Chondrocyte (in vitro differentiated cells): ENCODE measurements around the gene PROSER3. TPM values are rescaled to one million over a fixed set of nuclear protein-coding genes. Genes with fewer than 3 reads are reported as not detected.

ENCODE experiments used
- DNase-seq: peaks from one replicate; pipeline ENCODE4 v3.0.0; 2021; ENCODE audit warnings: mixed read lengths, low spot score
- H3K27ac Mint-ChIP-seq: one replicate; pipeline ENCODE4 v1.8.0; 2021; ENCODE audit warnings: mild to moderate bottlenecking, moderate library complexity, mixed read lengths; ENCODE audit not compliant: unreplicated experiment
- H3K27me3 Mint-ChIP-seq: 2 replicates; pipeline ENCODE4 v1.8.0; 2021; ENCODE audit warnings: low read depth, mixed read lengths
- H3K36me3 Mint-ChIP-seq: 2 replicates; pipeline ENCODE4 v1.8.0; 2021; ENCODE audit warnings: low read depth, mixed read lengths
- H3K4me1 Mint-ChIP-seq: 2 replicates; pipeline ENCODE4 v1.8.0; 2021; ENCODE audit warnings: low read depth, mild to moderate bottlenecking, mixed read lengths
- H3K4me3 Mint-ChIP-seq: one replicate; pipeline ENCODE4 v1.8.0; 2021; ENCODE audit warnings: mild to moderate bottlenecking, moderate library complexity, mixed read lengths; ENCODE audit not compliant: unreplicated experiment
- H3K9me3 Mint-ChIP-seq: 2 replicates; pipeline ENCODE4 v1.8.0; 2021; ENCODE audit warnings: low read depth, mixed read lengths
- CTCF ChIP-seq: fragments of 200-600 bp; sonication (generic); IDR thresholded peaks from 2 replicates; pipeline ENCODE4 v1.5.0; 2021; ENCODE audit warnings: antibody characterized with exemption, mild to moderate bottlenecking, moderate library complexity
- total RNA-seq: library from RNA; stranded (reverse); gene quantifications from 3 replicates; pipeline ENCODE4 v1.2.1, GENCODE V29; 2021

PROSER3 gene
- total RNA-seq, 1 donor from 2014 or later = 17.4 TPM

- no peak overlapping the region for H3K27ac Mint-ChIP-seq
- H3K9me3 Mint-ChIP-seq = no peaks in the 10 kb centered on the region
- no peaks in the 10 kb centered on the region for H3K27me3 Mint-ChIP-seq
- no peak overlapping the region for H3K4me3 Mint-ChIP-seq
- DNase-seq = no peak
- H3K36me3 Mint-ChIP-seq = peaks cover 57% of the 10 kb centered on the region
- no peaks in the 10 kb centered on the region for H3K4me1 Mint-ChIP-seq
- no peak for TF ChIP-seq CTCF
These were observed 29.8 kb upstream of the PROSER3 start for GRCh38 chr19:35727956-35728706.

GRCh38 chr19:35729021-35729420 lies 29.0 kb upstream of the PROSER3 start:
- no peaks in the 10 kb centered on the region for H3K9me3 Mint-ChIP-seq
- H3K36me3 Mint-ChIP-seq = peaks cover 51% of the 10 kb centered on the region
- no peaks in the 10 kb centered on the region for H3K27me3 Mint-ChIP-seq
- no peak overlapping the region for H3K27ac Mint-ChIP-seq
- no peak overlapping the region for H3K4me3 Mint-ChIP-seq
- no peak for TF ChIP-seq CTCF
- DNase-seq = peak; percentile 86
- H3K4me1 Mint-ChIP-seq = no peaks in the 10 kb centered on the region

GRCh38 chr19:35729763-35730162 lies 28.2 kb upstream of the PROSER3 start:
- Mint-ChIP-seq H3K4me3 (no peak overlapping the region), H3K9me3 (no peaks in the 10 kb centered on the region), H3K36me3 (peaks cover 55% of the 10 kb centered on the region), H3K27ac (no peak overlapping the region), H3K27me3 (no peaks in the 10 kb centered on the region), H3K4me1 (no peaks in the 10 kb centered on the region)
- no peak for TF ChIP-seq CTCF
- peak; percentile 86 for DNase-seq

- peaks cover 53% of the 10 kb centered on the region for H3K36me3 Mint-ChIP-seq
These were observed 27.6 kb upstream of the PROSER3 start for GRCh38 chr19:35730326-35730725.

GRCh38 chr19:35731353-35731752 lies 26.6 kb upstream of the PROSER3 start:
- Mint-ChIP-seq H3K4me3 (no peak overlapping the region), H3K36me3 (peaks cover 45% of the 10 kb centered on the region), H3K4me1 (no peaks in the 10 kb centered on the region), H3K27ac (no peak overlapping the region), H3K9me3 (no peaks in the 10 kb centered on the region), H3K27me3 (no peaks in the 10 kb centered on the region)
- no peak for DNase-seq
- TF ChIP-seq CTCF = no peak

More at GRCh38 chr19:35730326-35730725, 27.6 kb upstream of the PROSER3 start:
- no peak overlapping the region for H3K27ac Mint-ChIP-seq
- no peaks in the 10 kb centered on the region for H3K27me3 Mint-ChIP-seq
- H3K4me1 Mint-ChIP-seq = no peaks in the 10 kb centered on the region
- no peaks in the 10 kb centered on the region for H3K9me3 Mint-ChIP-seq
- DNase-seq = peak; percentile 65
- no peak overlapping the region for H3K4me3 Mint-ChIP-seq
- TF ChIP-seq CTCF = no peak
